Parathyroid adenoma (tissue), 2 donors: ENCODE measurements around the gene HTRA1.

Experiments
- H2AFZ ChIP-seq: fragments of 300-600 bp; sonication (generic); one replicate; pipeline ENCODE4 v1.7.0; 2017; ENCODE audit warnings: antibody characterized with exemption, mild to moderate bottlenecking
- H3K27ac ChIP-seq: fragments of 300-600 bp; sonication (generic); one replicate; pipeline ENCODE4 v1.7.0; 2017
- H3K27me3 ChIP-seq: fragments of 300-600 bp; sonication (generic); one replicate; pipeline ENCODE4 v1.7.0; 2017; ENCODE audit warnings: low read length; ENCODE audit not compliant: control insufficient read depth, insufficient read depth
- H3K36me3 ChIP-seq: fragments of 300-600 bp; sonication (generic); one replicate; pipeline ENCODE4 v1.7.0; 2017; ENCODE audit warnings: low read length; ENCODE audit not compliant: control insufficient read depth, insufficient read depth
- H3K4me1 ChIP-seq: fragments of 300-600 bp; sonication (generic); one replicate; pipeline ENCODE4 v1.7.0; 2017; ENCODE audit warnings: control low read depth
- H3K4me2 ChIP-seq: fragments of 300-600 bp; sonication (generic); one replicate; pipeline ENCODE4 v1.7.0; 2017; ENCODE audit warnings: low read length
- H3K4me3 ChIP-seq: fragments of 300-600 bp; sonication (generic); one replicate; pipeline ENCODE4 v1.7.0; 2017; ENCODE audit warnings: low read depth, low read length
- H3K79me2 ChIP-seq: fragments of 300-600 bp; sonication (generic); one replicate; pipeline ENCODE4 v1.7.0; 2017; ENCODE audit warnings: control low read depth
- H3K9ac ChIP-seq: fragments of 300-600 bp; sonication (generic); one replicate; pipeline ENCODE4 v1.7.0; 2017; ENCODE audit warnings: mild to moderate bottlenecking
- H3K9me3 ChIP-seq: fragments of 300-600 bp; sonication (generic); one replicate; pipeline ENCODE4 v1.7.0; 2017; ENCODE audit warnings: low read length; ENCODE audit not compliant: control insufficient read depth
- CTCF ChIP-seq: fragments of 300-600 bp; sonication (generic); IDR thresholded peaks from one replicate; pipeline ENCODE4 v1.7.0; 2017; ENCODE audit warnings: antibody characterized with exemption, mild to moderate bottlenecking
- donor health status: primary hyperparathyroidism.

Gene HTRA1

GRCh38 chr10:122554131-122555036 is 93.0 kb downstream of the HTRA1 start:
- Histone ChIP-seq H3K9me3 (no peaks in the 10 kb centered on the region), H3K27ac (no peak overlapping the region), H3K4me1 (no peaks in the 10 kb centered on the region), H3K36me3 (no peaks in the 10 kb centered on the region), H3K9ac (no peak overlapping the region), H3K4me3 (no peak overlapping the region), H3K4me2 (no peak overlapping the region), H2AFZ (no peak overlapping the region), H3K79me2 (no peaks in the 10 kb centered on the region), H3K27me3 (no peaks in the 10 kb centered on the region)
- no peak for TF ChIP-seq CTCF

GRCh38 chr10:122555442-122555841 is 94.1 kb downstream of the HTRA1 start:
- Histone ChIP-seq H3K4me3 (no peak overlapping the region), H3K27me3 (no peaks in the 10 kb centered on the region), H2AFZ (no peak overlapping the region), H3K4me1 (no peaks in the 10 kb centered on the region), H3K9ac (no peak overlapping the region), H3K79me2 (no peaks in the 10 kb centered on the region), H3K4me2 (no peak overlapping the region), H3K36me3 (no peaks in the 10 kb centered on the region), H3K27ac (no peak overlapping the region), H3K9me3 (no peaks in the 10 kb centered on the region)
- TF ChIP-seq CTCF = no peak

- no peaks in the 10 kb centered on the region for H3K27me3 ChIP-seq
Measured at GRCh38 chr10:122557516-122557915, 96.2 kb downstream of the HTRA1 start.

GRCh38 chr10:122558452-122558851 is 97.1 kb downstream of the HTRA1 start:
- TF ChIP-seq CTCF = no peak
- no peak overlapping the region for H3K4me2 ChIP-seq
- no peaks in the 10 kb centered on the region for H3K4me1 ChIP-seq
- H3K9ac ChIP-seq = no peak overlapping the region
- H3K9me3 ChIP-seq = no peaks in the 10 kb centered on the region
- H3K27ac ChIP-seq = no peak overlapping the region
- H3K79me2 ChIP-seq = no peaks in the 10 kb centered on the region
- H2AFZ ChIP-seq = no peak overlapping the region
- H3K27me3 ChIP-seq = no peaks in the 10 kb centered on the region
- no peaks in the 10 kb centered on the region for H3K36me3 ChIP-seq
- no peak overlapping the region for H3K4me3 ChIP-seq

More at GRCh38 chr10:122557516-122557915, 96.2 kb downstream of the HTRA1 start:
- H3K4me2 ChIP-seq = no peak overlapping the region
- TF ChIP-seq CTCF = no peak
- no peak overlapping the region for H3K27ac ChIP-seq
- no peak overlapping the region for H3K9ac ChIP-seq
- H3K9me3 ChIP-seq = no peaks in the 10 kb centered on the region
- no peak overlapping the region for H3K4me3 ChIP-seq
- no peaks in the 10 kb centered on the region for H3K4me1 ChIP-seq
- H3K79me2 ChIP-seq = no peaks in the 10 kb centered on the region
- H2AFZ ChIP-seq = no peak overlapping the region
- no peaks in the 10 kb centered on the region for H3K36me3 ChIP-seq

- Histone ChIP-seq H3K79me2 (no peaks in the 10 kb centered on the region), H3K4me1 (no peaks in the 10 kb centered on the region), H3K27me3 (no peaks in the 10 kb centered on the region), H3K9me3 (no peaks in the 10 kb centered on the region), H3K27ac (no peak overlapping the region), H3K4me2 (no peak overlapping the region), H2AFZ (no peak overlapping the region), H3K36me3 (no peaks in the 10 kb centered on the region), H3K4me3 (no peak overlapping the region), H3K9ac (no peak overlapping the region)
- TF ChIP-seq CTCF = no peak
Measured at GRCh38 chr10:122559228-122559627, 97.9 kb downstream of the HTRA1 start.
